ENCODE measurements around the gene SCAF1. TPM values are rescaled to one million over a fixed set of nuclear protein-coding genes. Genes with fewer than 3 reads are reported as not detected.

SCAF1 gene
- polyA plus RNA-seq = 4.7 and 5.1 TPM in 2 replicates

GRCh38 chr19:49641688-49642491 lies at the start of gene SCAF1:
Gene SCAF1, plus strand, starts transcription at chr19:49642209. Its CDS starts 2,818 bp downstream, at chr19:49645027.

GRCh38 chr19:49640113-49640898 lies 1.7 kb upstream of the SCAF1 start, which contains the start of gene RRAS:
Gene RRAS, minus strand, starts transcription at chr19:49640143. Its CDS starts 45 bp downstream, at chr19:49640098.

GRCh38 chr19:49665351-49666119 lies 23.5 kb downstream of the SCAF1 start, which contains the start of the genes BCL2L12 and IRF3:
Gene BCL2L12, plus strand, starts transcription at chr19:49665933. Its CDS starts 760 bp downstream, at chr19:49666693.
Gene IRF3, minus strand, starts transcription at chr19:49665857. Its CDS starts 1,019 bp downstream, at chr19:49664838.

GRCh38 chr19:49677231-49677900 lies 35.4 kb downstream of the SCAF1 start, which contains the start of gene PRMT1:
Gene PRMT1, plus strand, starts transcription at chr19:49677271. Its CDS starts 10 bp downstream, at chr19:49677281.

GRCh38 chr19:49689133-49690078 lies 47.4 kb downstream of the SCAF1 start, which contains the start of gene ADM5:
Gene ADM5, plus strand, starts transcription at chr19:49689594. Its CDS starts 244 bp downstream, at chr19:49689838.

GRCh38 chr19:49690656-49691242 lies 48.7 kb downstream of the SCAF1 start, which contains the start of gene CPT1C:
Gene CPT1C, plus strand, starts transcription at chr19:49691116. Its CDS starts 1,137 bp downstream, at chr19:49692253.

Other genes starting within 250 kb of the SCAF1 start
- gene PTH2, start 218.8 kb upstream of the SCAF1 start, polyA plus RNA-seq = not detected in 2 replicates
- gene GFY, start 216.8 kb upstream of the SCAF1 start, polyA plus RNA-seq = 0.67 TPM in 1 of 2 replicates, not detected in the other
- 3.2 and 81.0 TPM in 2 replicates for gene SLC17A7, start 200.7 kb upstream of the SCAF1 start, polyA plus RNA-seq
- 6.2 and 14.4 TPM in 2 replicates for gene PIH1D1, start 190.4 kb upstream of the SCAF1 start, polyA plus RNA-seq
- 2.2 and 2.8 TPM in 2 replicates for gene ALDH16A1, start 189.0 kb upstream of the SCAF1 start, polyA plus RNA-seq
- gene FLT3LG, start 168.0 kb upstream of the SCAF1 start, polyA plus RNA-seq = 1.0 TPM in 1 of 2 replicates, not detected in the other
- 290 and 308 TPM in 2 replicates for gene RPL13A, start 154.6 kb upstream of the SCAF1 start, polyA plus RNA-seq
- 911 and 988 TPM in 2 replicates for gene RPS11, start 145.8 kb upstream of the SCAF1 start, polyA plus RNA-seq
- 1.3 and 1.9 TPM in 2 replicates for gene FCGRT, start 129.5 kb upstream of the SCAF1 start, polyA plus RNA-seq
- gene RCN3, start 114.2 kb upstream of the SCAF1 start, polyA plus RNA-seq = not detected in 2 replicates
- 15.2 and 19.1 TPM in 2 replicates for gene NOSIP, start 61.7 kb upstream of the SCAF1 start, polyA plus RNA-seq
- 0.17 TPM in 1 of 2 replicates, not detected in the other for gene PRRG2, start 60.9 kb upstream of the SCAF1 start, polyA plus RNA-seq
- gene PRR12, start 51.0 kb upstream of the SCAF1 start, polyA plus RNA-seq = 0.06 and 0.07 TPM in 2 replicates
- gene RRAS, start 2.1 kb upstream of the SCAF1 start, polyA plus RNA-seq = 2.0 and 3.0 TPM in 2 replicates
- 11.7 and 16.8 TPM in 2 replicates for gene IRF3, start 23.6 kb downstream of the SCAF1 start, polyA plus RNA-seq
- gene BCL2L12, start 23.7 kb downstream of the SCAF1 start, polyA plus RNA-seq = not detected in 2 replicates
- 11.1 and 12.9 TPM in 2 replicates for gene PRMT1, start 35.1 kb downstream of the SCAF1 start, polyA plus RNA-seq
- gene ADM5, start 47.4 kb downstream of the SCAF1 start, polyA plus RNA-seq = 0.71 and 1.7 TPM in 2 replicates
- 90.8 and 125 TPM in 2 replicates for gene CPT1C, start 48.9 kb downstream of the SCAF1 start, polyA plus RNA-seq
- not detected in 2 replicates for gene TSKS, start 121.1 kb downstream of the SCAF1 start, polyA plus RNA-seq
- 8.3 and 8.6 TPM in 2 replicates for gene AP2A1, start 124.8 kb downstream of the SCAF1 start, polyA plus RNA-seq
- gene FUZ, start 171.1 kb downstream of the SCAF1 start, polyA plus RNA-seq = 4.5 and 6.8 TPM in 2 replicates
- gene MED25, start 176.1 kb downstream of the SCAF1 start, polyA plus RNA-seq = 9.5 and 19.7 TPM in 2 replicates
- gene PTOV1, start 208.9 kb downstream of the SCAF1 start, polyA plus RNA-seq = 47.9 and 48.8 TPM in 2 replicates
- 5.1 and 13.1 TPM in 2 replicates for gene PNKP, start 225.4 kb downstream of the SCAF1 start, polyA plus RNA-seq
- gene AKT1S1, start 235.1 kb downstream of the SCAF1 start, polyA plus RNA-seq = 1.1 and 1.7 TPM in 2 replicates
- gene TBC1D17, start 235.5 kb downstream of the SCAF1 start, polyA plus RNA-seq = 1.2 and 1.4 TPM in 2 replicates

All from Purkinje cell (primary cell).